ENCODE results near the gene AQP12A.
"Not testable (repeated sequence)": the region's sequence is repeated elsewhere in the genome, so short reads cannot be mapped to it uniquely, and the experiment has no call there.

Gene AQP12A, protein sequence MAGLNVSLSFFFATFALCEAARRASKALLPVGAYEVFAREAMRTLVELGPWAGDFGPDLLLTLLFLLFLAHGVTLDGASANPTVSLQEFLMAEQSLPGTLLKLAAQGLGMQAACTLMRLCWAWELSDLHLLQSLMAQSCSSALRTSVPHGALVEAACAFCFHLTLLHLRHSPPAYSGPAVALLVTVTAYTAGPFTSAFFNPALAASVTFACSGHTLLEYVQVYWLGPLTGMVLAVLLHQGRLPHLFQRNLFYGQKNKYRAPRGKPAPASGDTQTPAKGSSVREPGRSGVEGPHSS

DNA sequence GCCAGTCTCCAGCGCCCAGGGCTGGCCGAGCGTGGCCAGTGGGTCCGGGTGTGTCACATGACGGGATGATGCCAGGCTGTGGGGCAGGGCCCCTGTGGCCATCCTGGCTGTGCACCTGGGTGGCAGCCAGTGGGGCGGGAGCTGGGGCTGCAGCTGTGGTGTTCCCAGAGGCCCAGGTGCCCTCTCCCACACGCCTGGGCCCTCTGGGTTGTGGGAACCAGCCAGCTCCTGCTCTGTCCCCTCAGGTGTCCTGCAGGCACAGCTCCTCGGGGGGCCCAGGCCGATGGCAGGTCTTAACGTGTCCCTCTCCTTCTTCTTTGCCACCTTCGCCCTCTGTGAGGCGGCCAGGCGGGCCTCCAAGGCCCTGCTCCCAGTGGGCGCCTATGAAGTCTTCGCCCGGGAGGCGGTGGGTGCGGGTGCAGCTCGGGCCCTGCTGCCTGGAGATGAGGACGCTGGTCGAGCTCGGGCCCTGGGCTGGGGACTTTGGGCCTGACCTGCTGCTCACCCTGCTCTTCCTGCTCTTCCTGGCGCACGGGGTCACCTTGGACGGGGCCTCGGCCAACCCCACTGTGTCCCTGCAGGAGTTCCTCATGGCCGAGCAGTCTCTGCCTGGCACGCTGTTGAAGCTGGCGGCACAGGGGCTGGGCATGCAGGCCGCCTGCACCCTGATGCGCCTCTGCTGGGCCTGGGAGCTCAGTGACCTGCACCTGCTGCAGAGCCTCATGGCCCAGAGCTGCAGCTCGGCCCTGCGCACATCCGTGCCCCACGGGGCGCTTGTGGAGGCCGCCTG lies at the start of gene AQP12A:
TSS of gene AQP12A (plus strand) at position 236 of the 790 bp plus-strand sequence. CDS start at position 284, 48 bp downstream.
- DNase-seq = peak in 1 of 2 experiments; percentile 11

DNA sequence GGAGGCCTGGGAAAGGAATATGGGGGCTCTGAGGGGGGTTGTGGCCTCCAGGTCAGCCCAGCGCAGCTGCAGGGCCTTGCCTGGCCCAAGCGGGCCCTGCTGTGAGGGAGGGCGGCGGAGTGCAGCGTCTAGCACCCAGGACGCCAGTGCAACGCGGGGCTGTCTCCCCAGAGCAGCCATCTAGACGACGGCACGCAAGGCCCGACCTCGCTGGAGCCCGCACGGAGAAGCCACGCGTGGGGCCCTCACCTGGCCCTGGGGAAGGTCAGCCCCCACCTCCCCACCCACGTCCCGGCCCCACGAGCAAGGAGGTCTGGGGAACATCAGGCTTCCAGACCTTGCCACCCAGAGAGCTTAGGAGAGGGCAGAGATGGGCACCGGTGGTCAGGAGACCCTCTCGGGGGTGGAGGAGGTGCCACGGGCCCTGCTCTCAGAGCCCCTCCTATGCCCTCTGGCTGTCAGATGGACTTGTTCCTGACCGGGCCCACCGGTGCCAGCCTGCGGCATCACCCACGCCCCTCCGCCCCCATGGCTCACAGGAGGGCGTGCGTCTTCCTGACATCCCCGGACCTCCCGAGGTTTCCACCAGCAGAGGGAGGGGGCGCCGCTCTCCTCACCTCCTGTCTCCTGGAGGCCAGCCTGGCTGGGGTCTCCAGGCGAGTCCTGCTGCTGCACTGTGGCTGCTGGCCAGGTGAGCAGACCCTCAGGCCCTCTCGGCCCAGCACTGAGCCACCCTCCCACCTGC lies 49.4 kb upstream of the AQP12A start:
- DNase-seq = no peak

DNA sequence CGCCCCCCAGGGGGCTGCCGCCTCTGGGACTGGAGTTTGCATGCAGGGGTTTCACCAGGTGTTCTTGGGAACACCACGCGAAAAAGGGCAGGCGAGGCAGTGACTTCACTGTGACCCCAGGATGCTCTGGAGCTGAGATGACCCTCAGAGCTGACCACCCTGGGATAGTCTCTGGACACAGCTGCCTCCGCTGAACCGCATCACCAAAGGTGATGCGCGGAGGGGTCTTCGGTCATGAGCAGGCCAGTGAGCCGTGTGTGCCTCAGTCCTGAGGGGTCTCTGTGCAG lies 48.9 kb upstream of the AQP12A start:
- DNase-seq = peak; percentile 6 to 7

DNA sequence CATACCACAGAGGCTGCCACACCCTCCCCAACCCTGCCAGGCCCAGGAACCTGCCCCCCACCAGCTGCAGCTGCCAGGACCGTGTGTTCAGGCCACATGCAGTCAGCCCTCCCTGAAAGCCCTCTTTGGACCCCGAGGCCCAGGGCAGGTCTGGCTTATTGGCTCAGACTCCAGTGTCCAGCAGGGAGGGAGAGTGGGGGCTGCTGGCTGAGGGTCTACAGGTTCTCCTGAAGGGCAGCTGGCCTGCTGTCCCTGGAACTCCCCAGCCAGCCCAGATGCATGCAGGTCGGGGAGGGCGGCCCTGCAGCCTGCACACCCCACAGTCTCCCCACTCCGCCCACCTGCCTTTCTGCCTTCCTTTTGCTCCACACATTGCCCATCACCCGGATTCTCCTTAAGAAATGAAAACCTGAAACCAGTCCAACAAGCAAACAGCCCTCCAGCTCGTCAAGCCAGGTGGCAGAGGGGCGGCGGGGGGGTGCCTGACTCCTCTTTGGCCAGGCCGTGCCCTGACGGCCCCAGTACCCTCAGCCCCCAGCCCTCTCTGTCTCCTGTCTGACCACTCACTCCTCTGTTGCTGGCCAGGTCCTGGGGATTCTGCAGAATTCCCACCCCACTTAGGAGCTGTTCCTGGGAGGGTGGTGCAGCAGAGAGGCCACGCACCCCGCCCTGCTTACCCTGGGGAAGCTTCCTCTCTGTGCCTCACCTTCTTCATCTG lies 48.4 kb upstream of the AQP12A start:
- DNase-seq = peak; percentile 10 to 11

DNA sequence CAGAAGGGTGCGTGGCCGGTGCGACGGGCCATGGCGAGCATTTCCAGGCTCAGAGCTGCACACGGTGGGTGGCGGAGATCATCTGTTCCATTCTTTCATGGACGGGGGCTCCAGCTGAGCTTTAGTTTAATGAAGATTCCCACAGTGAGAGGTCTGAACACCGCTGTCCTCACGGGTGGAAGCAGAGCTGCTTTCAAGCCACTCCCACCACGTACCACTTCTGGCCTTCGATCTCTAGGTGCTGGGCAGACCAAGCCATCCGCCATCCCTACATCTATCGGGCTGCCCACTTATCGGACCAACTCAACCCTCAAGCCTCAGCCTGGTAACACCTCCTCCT lies 47.9 kb upstream of the AQP12A start:
- no peak for DNase-seq

DNA sequence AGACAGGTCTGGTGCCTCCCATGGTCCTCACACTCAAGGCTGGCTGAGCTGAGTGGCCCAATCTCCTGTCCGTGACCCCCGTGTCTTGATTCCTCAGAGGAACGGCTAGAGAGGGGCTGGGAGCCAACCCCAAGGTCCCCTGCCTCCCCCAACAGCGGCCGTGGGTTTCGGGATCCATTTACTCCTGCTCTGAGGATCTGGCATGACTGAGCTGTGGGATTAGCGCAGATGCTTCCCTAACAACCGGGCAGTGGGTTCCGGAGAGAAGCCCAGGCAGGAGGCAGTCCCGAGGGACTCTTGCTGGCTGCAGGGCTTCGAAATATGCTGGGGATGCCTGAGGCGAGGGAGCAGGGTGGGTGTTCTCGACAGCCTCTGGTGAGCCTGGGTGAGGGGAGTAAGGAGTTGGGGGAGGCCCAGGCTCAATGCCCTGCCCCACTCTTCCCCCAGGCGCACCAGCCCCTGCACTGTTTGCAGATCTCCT lies 47.5 kb upstream of the AQP12A start:
- DNase-seq = peak in 1 of 2 experiments; percentile 2

DNA sequence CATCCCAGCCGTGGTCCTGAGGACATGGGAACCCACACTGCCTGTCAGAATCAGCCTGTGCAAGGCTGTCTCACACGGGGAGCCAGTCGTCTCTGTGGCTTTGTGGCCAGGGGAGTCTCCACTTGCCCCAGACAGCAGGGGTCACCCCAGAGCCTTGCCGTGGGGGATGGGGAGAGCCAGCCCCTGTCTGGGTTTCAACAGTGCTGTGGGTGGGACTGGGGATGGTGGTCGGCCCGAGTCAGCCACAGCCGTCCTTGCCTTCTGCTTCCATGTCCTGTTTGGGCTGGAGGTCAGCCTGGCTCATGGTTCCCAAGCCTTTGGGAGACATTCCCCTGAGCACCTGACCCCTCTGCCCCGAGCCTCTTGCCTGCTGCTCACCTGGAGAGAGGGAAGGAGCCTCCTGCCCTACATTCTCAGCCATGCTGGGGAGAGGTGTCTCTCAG lies 46.8 kb upstream of the AQP12A start:
- peak in 1 of 2 experiments; percentile 13 for DNase-seq

DNA sequence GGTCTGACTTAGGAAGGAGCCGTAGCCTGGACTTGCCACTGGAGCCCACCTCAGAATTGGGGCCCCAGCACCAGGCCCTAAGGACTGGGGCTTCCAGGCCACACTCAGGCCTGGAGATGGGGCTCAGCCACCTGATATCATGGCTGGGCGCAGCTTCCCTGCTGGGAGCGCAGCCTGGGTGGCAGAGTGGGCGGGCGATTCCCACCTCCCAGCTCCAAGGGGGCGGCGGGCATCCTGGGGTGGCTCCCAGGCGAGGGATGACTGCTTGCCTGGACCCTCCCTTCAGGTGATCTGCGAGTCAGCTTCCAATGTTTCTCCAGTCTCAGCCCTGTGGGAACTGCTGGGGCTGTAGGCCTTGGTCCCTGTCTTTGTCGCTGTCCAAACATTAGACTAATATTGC lies 46.3 kb upstream of the AQP12A start:
- DNase-seq = no peak

DNA sequence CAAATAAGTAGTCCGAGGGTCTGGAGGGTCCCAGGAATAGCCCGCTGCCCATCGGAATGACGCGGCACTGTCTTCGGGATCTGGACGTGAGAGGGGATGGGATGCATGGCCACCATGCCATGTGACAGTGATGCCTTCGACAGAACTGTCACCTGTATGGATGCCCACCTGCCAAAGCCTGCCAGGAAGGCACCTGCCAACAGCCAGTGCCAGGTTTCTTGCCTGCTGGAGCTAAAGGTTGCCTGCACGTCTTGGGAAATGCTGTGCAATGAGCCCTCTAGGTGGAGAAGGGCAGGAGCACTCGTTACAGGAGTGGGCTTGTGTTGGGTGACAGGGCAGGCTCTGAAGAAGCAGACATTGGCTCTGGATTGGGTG lies 45.9 kb upstream of the AQP12A start:
- DNase-seq = no peak

DNA sequence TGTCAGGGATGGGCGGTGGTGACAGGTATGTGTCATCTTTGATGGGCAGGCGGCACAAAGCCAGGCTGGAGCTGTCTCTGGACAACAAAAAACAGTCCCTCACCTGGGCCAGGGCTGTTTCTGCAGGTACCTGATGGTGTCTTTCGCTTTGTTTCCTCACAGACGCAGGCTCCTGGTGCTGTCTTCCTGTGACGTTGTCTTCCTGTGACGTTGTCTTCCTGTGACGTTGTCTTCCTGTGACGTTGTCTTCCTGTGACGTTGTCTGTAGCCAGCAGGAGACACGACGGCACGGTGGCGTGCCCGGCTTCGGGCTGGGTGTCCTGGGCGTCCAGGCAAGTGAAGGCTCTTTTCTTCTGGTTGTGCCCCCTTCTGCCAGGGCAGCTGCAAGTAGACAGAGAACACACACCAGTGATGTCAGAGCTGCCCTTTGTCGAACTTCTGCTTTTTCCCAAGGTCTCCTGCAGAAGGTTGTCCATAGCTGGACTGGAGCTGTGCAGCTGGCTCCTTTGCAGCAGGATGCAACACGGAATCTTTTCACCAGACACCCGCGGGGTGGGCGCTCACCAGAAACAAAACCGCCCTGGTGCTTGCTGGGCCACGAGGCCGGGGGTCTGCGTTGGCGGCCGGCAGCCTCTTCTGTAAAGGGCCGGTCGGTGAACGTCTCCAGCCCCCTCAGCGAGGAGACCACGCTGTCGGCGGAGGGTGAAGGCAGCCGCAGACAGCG lies 45.3 kb upstream of the AQP12A start:
- peak in 1 of 2 experiments; percentile 22 for DNase-seq

DNA sequence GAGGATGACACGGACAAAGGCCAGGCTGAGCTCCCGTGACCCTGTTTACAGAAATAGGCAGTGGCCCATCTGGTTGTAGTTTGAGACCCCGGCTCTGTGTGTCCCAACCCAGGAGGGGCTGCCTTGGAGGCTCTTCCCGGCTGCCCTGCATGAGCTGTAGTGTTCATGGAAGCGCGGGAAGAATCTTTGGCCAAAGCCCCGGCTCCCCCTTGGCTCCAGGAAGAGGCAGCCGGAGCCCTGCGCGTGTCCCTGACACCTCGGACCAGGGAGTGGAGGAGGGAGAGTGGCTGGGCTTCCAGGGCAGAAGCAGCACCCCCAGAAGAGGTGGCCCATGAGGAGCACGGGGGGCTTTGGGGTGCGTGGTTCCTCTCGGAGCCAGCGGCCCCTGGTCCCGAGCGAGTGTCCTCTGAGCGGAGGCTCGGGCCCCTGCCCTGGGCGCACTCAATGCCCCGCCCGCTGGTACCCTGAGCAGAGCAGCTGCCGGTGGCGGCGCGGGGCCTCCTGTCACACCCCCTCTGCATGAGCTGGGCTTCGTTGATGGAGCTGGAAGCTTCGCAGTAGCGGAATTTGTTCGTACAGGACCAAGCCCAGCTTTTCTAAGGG lies 44.7 kb upstream of the AQP12A start:
- DNase-seq = peak in 1 of 2 experiments; percentile 13

DNA sequence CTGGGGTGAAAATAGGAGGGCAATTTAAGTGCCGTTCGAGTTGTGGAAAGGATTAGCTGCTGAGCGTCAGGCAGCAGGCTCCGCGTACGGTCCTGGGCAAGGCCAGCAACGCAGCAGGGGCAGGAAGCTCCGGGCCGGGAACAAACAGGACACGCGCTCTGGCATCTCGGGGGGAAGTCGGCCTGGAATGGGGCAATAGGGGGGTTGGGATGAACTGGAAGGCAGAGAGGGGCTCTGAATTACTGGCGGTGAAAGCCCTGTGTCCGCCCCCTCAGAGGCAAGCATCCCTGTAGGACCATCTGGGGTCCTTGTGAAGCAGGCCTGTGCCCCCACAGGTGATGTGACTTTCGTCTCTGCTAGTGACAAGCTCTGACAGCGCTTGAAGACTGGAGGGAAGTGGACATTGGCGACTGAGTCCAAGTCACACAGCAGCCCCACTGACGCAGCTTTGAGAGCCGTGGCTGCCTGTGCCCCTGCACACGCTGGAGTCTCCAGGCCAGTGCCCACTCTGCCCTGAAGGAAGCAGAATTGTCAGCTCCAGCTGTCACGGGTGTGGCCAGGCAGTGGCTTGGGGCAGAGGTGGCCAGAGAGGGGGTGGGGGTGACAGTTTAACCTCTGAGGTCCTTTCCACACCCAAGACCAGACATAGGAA lies 44.0 kb upstream of the AQP12A start:
- peak in 1 of 2 experiments; percentile 11 for DNase-seq

DNA sequence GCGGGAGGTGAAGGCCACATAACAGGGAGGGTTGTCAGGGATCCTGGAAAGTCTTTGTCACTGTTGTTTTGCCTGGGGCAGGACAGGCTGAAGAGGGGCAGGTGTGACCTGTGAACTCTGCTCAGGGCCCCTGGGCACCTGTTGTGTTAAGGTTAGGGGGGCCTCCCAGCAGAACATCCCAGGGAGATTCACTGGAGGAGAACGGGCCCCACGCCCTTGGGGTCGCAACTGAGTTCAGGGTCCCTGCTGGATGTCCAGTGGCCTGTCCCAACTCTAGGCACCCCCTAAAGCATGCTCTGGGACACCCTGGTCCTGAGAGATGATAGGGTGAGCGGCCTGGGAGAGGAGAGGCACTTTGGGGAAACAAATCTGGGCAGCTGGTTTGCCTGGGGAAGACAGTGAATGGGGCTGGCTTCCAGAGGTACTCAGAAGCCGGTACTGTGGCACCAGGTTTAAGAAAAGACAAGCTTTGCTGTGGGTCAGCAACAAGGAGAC lies 43.5 kb upstream of the AQP12A start:
- peak in 1 of 2 experiments; percentile 8 for DNase-seq

DNA sequence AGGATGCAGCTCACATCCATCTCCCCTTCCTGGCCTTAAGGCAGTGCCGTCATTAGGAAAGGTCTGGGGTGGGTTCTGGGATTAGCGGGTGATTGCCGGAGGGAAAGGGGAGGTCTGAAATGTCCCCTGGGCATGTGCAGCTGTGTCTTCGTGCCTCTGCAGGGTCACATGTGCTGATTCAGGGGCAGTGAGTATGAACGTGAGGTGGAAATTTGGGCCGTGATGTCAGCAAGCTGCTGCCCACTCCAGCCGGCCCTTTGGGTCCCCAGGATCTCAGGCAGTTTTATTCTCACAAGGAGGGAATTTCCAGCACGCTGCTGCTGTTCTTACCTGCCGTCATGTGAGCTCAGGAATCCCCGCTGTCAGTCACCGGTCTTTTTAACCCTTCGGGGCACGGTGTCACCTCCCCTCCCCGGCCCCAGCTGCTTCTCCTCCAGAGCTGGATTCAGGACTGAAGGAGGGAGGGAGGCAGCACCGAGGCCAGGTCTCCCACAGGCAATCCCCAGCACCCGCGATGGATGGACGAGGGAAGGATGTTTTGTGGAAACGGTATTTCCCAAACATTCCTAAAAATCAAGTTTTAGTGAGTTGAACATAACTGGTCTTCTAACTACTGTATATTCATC lies 42.9 kb upstream of the AQP12A start:
- DNase-seq = no peak

DNA sequence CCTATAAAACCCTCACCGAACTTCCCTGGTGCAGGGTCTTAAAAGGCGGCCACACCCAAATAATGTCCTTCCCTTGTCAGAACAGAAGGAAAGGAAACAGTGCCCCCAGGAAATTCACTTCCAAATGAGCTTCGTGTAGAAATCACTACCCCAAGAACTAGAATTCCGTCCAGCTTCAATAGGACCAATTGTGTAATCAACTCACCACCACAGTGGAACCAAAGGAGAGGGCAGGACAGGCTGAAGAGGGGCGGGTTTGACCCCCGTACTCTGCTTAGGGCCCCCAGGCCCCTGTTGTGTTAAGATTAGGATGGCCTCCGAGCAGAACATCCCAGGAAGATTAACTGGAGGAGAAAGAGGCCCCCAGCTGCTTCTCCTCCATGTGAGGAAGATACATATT lies 42.3 kb upstream of the AQP12A start:
- DNase-seq = no peak

DNA sequence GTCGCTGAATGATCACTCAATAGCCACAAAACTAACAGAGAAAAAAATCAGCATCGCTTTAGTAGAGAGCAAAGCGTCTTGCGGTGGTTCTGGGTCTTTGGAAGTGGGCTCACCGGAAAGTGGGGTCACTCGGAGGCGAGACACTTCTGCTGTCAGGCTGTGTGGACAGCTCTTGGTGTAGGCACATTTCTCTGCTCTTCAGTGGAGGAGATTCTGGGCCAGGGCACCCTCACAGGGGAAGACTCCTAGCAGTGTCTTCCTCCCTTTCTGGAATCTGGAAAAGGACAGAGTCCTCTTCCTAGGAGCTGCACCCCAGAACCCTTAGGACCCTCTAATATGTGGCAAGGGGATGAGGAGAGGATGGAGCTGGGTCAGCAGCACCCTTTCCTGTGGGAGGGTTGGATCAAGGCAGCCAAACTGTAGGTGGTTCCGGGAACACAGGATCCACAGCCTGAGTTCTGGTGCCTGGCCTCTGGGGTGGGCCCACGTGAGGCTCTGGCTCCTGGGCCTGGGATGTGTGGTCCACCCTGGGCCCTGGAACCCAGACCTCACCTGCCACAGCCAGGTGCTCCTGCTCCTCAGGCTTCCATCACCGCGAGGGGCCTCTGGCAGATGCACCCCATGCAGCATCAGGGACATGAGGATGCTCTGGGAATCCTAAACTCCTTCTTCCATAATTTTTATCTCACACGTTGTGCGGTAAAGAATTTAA lies 41.3 kb upstream of the AQP12A start:
- no peak for DNase-seq

DNA sequence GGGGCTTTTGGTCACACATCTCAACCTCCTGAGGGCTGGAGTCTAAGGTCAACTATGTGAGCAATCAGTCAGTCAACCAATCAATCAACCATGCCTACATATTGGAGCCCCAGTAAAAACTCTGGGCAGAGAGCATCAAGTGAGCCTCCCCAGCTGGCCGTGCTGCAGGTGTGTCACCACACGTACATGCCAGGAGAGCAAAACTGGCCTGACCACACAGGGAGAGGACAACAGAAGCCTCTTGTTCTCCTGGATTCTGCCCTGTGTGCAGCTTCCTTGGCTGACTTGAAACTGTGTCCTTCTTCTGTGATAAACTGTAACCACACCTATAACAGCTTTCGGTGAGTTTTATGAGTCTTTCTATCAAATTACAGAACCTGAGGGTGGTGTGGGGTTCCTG lies 40.5 kb upstream of the AQP12A start:
- DNase-seq = peak in 1 of 2 experiments; percentile 11

DNA sequence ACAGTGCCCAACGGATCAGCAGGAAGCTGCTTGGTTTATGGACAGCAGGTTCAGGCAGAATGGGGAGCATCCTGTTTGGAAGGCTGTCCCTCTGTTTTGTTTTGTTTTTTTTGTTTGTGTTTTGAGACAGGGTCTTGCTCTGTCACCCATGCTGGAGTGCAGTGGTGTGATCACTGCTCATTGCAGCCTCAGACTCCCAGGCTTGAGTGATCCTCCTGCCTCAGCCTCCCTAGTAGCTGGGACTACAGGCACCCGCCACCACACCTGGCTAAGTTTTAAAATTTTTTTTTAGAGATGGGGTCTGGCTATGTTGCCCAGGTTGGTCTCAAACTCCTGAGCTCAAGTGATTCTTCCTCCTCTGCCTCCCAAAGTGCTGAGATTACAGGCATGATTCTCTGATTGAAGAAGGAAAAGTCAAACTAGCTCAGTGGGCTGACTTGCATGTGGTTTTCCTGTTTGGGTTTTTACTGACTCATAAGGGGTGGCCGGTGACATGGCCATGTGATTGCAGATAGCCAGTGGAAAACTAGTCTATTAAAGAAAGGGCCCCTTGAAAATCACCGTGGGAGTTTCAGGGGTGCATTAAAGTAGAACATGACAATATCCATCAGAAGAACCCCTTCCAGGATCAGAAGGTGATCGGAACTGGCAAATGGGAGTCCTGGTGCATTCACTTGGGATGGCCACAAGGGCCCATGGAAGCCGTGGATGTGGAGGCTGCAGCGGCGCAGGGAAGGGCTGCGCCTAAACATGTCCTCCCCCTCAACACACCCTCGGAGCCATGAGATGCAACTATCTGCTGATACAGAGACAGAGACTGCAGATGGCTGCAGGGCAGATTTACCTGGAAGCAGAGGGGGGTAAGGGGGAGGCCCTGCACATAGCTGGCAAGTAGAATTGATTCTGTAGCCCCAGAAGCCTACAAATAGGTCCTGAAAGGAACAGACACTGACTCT lies 35.5 kb upstream of the AQP12A start:
- DNase-seq = peak in 1 of 2 experiments; percentile 38

DNA sequence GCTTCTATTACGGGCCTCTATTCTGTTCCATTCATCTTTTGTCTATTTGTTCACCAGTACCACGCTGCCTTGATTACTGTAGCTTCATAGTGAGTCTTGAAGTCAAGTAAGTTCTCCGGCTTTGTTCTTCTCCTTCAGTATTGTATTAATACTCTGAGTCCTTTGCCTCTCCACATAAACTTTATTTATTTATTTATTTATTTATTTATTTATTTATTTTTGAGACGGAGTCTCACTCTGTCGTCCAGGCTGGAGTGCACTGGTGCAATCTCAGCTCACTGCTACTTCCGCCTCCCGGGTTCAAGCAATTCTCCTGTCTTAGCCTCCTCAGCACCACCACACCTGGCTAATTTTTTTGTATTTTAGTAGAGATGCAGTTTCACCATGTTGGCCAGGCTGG lies 31.8 kb upstream of the AQP12A start:
- DNase-seq = not testable (repeated sequence)

Data from activated T-cell treated with anti-CD3 and anti-CD28 coated beads, Interleukin-2, amount 50 U/mL, for 48 hours (primary cell).